Measurements from ENCODE around the gene FGF1. TPM values are rescaled to one million over a fixed set of nuclear protein-coding genes. Genes with fewer than 3 reads are reported as not detected.

Gene FGF1
- total and polyA plus RNA-seq, 2 donors (not counting 3 experiments of a cell fraction or from before 2014, with no cell fraction given), result not detected

- dilution Hi-C loops (cut with MboI; ENCODE audit: extremely low pct_ligation_motif_present, low sequenced_read_pairs) (no loop called here), intact Hi-C loops (cut with micrococcal nuclease) (no loop called here)
- Histone ChIP-seq H3K27me3 (ENCODE audit: control insufficient read depth in 2 of 2, insufficient read depth in 2 of 2, low read length in 2 of 2) (peaks cover 17 to 24% of the 10 kb centered on the region in 2 experiments), H3K27ac (ENCODE audit: insufficient read depth, low read depth, low read length) (no peak overlapping the region), H4K20me1 (replicated peaks; ENCODE audit: control insufficient read depth, extremely low read depth, insufficient read depth, low read length) (no peaks in the 10 kb centered on the region), H3K4me3 (replicated peaks in 1 of 3; ENCODE audit: insufficient read depth in 1 of 3, low read depth in 1 of 3, low read length in 3 of 3) (no peak overlapping the region), H3K36me3 (ENCODE audit: control insufficient read depth in 2 of 2, extremely low read depth in 1 of 2, insufficient read depth in 2 of 2, low read length in 2 of 2) (no peaks in the 10 kb centered on the region), H2AFZ (ENCODE audit: low read depth, low read length) (no peak overlapping the region), H3K4me2 (ENCODE audit: insufficient read depth, low read length) (no peak overlapping the region), H3K9me1 (replicated peaks; ENCODE audit: control insufficient read depth, extremely low read depth, insufficient read depth, low read length) (no peaks in the 10 kb centered on the region), H3K9me3 (replicated peaks; ENCODE audit: control insufficient read depth, insufficient read depth, low read length) (no peaks in the 10 kb centered on the region), H3K79me2 (ENCODE audit: control insufficient read depth, insufficient read depth, low read length) (no peaks in the 10 kb centered on the region), H3K4me1 (ENCODE audit: control insufficient read depth, extremely low read depth, insufficient read depth, low read length) (peaks cover 7% of the 10 kb centered on the region), H3K9ac (replicated peaks; ENCODE audit: extremely low read depth, insufficient read depth, low read length) (no peak overlapping the region)
- CTCF ChIA-PET, result interaction anchor here (1.2 to 3.9 kb wide), 6 partner anchors 9 to 31 kb away, joined by 3 to 33 read pairs (median 6); no protein-coding TSS in a partner anchor
- TF ChIP-seq POLR2A (IDR thresholded peaks at IDR 0.05; ENCODE audit: low read depth, low read length) (no peak), MYC (IDR thresholded peaks at IDR 0.05; ENCODE audit: low read depth, low read length) (no peak), EZH2 (IDR thresholded peaks at IDR 0.05; ENCODE audit: borderline replicate concordance, low read depth, low read length, severe bottlenecking) (no peak)
- POLR2A ChIA-PET, result interaction anchor here (0.9 kb wide), 1 partner anchor 17 kb away, joined by 3 read pairs; no protein-coding TSS in a partner anchor
- DNase-seq (ENCODE audit: low read depth, low spot score) (no peak), FAIRE-seq (no peak)
- no TSS peak for BruUV-seq (replicated peaks)
Measured at GRCh38 chr5:142686210-142686734, 382 bp upstream of the FGF1 start.

DNA sequence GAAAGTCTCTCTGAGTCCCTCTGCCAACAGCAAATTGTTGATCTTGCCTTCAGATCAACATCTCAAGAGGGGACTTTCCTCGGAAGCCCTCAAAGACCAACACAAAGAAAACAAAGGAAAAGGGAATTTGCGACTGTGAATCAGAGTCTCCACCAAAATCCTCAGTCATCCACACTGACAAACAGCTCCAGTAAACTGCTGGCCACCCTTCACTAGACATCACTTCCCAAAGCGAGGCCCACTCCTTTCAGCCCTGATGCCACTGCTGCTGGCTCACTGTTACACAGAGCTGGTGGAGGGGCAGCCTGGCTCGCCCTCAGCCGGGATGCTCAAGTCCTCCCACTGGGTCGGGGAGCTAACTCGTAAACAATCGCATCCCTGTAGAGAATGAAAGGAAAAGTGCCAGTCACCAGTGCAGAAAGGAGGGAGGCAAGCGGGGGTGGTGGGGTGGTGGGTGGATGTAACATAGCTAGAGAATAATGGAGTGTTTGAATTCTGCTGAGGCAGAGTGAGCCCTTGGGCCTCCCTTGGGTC is 1.3 kb downstream of the FGF1 start:
- no TSS peak for BruUV-seq (replicated peaks)

More for the DNA sequence above, 1.3 kb downstream of the FGF1 start:
- FAIRE-seq (peak; percentile 80), DNase-seq (ENCODE audit: low read depth, low spot score) (peak; percentile 55)
- CTCF ChIA-PET, result interaction anchor here (1.4 to 3.9 kb wide), 4 partner anchors 14 to 74 kb away, joined by 6 to 33 read pairs (median 14); no protein-coding TSS in a partner anchor
- H3K9ac ChIP-seq (replicated peaks; ENCODE audit: extremely low read depth, insufficient read depth, low read length), result no peak overlapping the region
- no peak for TF ChIP-seq MYC (IDR thresholded peaks at IDR 0.05; ENCODE audit: low read depth, low read length)
- no peak for TF ChIP-seq POLR2AphosphoS5 (IDR thresholded peaks at IDR 0.05; ENCODE audit: insufficient read depth, low read depth, low read length)
- TF ChIP-seq FOS (IDR thresholded peaks at IDR 0.05; ENCODE audit: borderline replicate concordance, insufficient read depth, low read length), result no peak
- TF ChIP-seq, protein P1, sequence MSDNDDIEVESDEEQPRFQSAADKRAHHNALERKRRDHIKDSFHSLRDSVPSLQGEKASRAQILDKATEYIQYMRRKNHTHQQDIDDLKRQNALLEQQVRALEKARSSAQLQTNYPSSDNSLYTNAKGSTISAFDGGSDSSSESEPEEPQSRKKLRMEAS (IDR thresholded peaks at IDR 0.05; ENCODE audit: insufficient read depth, insufficient read length), result no peak
- no peak for TF ChIP-seq GATA2 (IDR thresholded peaks at IDR 0.05; ENCODE audit: insufficient read depth, insufficient read length, low read depth, low read length)
- TF ChIP-seq POLR2A (IDR thresholded peaks at IDR 0.05; ENCODE audit: low read depth, low read length), result no peak
- no peak for TF ChIP-seq JUN (IDR thresholded peaks at IDR 0.05; ENCODE audit: borderline replicate concordance, insufficient read depth, insufficient read length, low read depth)
- no peak for TF ChIP-seq EZH2 (IDR thresholded peaks at IDR 0.05; ENCODE audit: borderline replicate concordance, low read depth, low read length, severe bottlenecking)
- TF ChIP-seq, protein P2, sequence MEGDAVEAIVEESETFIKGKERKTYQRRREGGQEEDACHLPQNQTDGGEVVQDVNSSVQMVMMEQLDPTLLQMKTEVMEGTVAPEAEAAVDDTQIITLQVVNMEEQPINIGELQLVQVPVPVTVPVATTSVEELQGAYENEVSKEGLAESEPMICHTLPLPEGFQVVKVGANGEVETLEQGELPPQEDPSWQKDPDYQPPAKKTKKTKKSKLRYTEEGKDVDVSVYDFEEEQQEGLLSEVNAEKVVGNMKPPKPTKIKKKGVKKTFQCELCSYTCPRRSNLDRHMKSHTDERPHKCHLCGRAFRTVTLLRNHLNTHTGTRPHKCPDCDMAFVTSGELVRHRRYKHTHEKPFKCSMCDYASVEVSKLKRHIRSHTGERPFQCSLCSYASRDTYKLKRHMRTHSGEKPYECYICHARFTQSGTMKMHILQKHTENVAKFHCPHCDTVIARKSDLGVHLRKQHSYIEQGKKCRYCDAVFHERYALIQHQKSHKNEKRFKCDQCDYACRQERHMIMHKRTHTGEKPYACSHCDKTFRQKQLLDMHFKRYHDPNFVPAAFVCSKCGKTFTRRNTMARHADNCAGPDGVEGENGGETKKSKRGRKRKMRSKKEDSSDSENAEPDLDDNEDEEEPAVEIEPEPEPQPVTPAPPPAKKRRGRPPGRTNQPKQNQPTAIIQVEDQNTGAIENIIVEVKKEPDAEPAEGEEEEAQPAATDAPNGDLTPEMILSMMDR (IDR thresholded peaks at IDR 0.05; ENCODE audit: extremely low read depth in 1 of 2, insufficient read depth in 1 of 2, low read depth in 1 of 2, low read length in 2 of 2), result no peak
- intact Hi-C loops (cut with micrococcal nuclease) (no loop called here), dilution Hi-C loops (cut with MboI; ENCODE audit: extremely low pct_ligation_motif_present, low sequenced_read_pairs) (no loop called here)
- H3K4me3 ChIP-seq (replicated peaks in 1 of 3; ENCODE audit: insufficient read depth in 1 of 3, low read depth in 1 of 3, low read length in 3 of 3), result no peak overlapping the region
- no peaks in the 10 kb centered on the region for H3K9me1 ChIP-seq (replicated peaks; ENCODE audit: control insufficient read depth, extremely low read depth, insufficient read depth, low read length)
- H3K36me3 ChIP-seq (ENCODE audit: control insufficient read depth in 2 of 2, extremely low read depth in 1 of 2, insufficient read depth in 2 of 2, low read length in 2 of 2), result no peaks in the 10 kb centered on the region
- no peak overlapping the region for H3K27ac ChIP-seq (ENCODE audit: insufficient read depth, low read depth, low read length)
- H3K4me2 ChIP-seq (ENCODE audit: insufficient read depth, low read length), result peak overlapping the region; percentile 32
- POLR2A ChIA-PET, result no interaction called here
- H3K4me1 ChIP-seq (ENCODE audit: control insufficient read depth, extremely low read depth, insufficient read depth, low read length), result peaks cover 7% of the 10 kb centered on the region
- H4K20me1 ChIP-seq (replicated peaks; ENCODE audit: control insufficient read depth, extremely low read depth, insufficient read depth, low read length), result no peaks in the 10 kb centered on the region
- peak overlapping the region; percentile 46 for H2AFZ ChIP-seq (ENCODE audit: low read depth, low read length)
- H3K9me3 ChIP-seq (replicated peaks; ENCODE audit: control insufficient read depth, insufficient read depth, low read length), result no peaks in the 10 kb centered on the region
- H3K79me2 ChIP-seq (ENCODE audit: control insufficient read depth, insufficient read depth, low read length), result no peaks in the 10 kb centered on the region
- H3K27me3 ChIP-seq (ENCODE audit: control insufficient read depth in 2 of 2, insufficient read depth in 2 of 2, low read length in 2 of 2), result peaks cover 17 to 22% of the 10 kb centered on the region in 2 experiments

Measured in endothelial cell of umbilical vein (primary cell).